Chondrocyte (in vitro differentiated cells): ENCODE results near the gene XXYLT1. TPM values are rescaled to one million over a fixed set of nuclear protein-coding genes. Genes with fewer than 3 reads are reported as not detected.

ENCODE experiments used
- DNase-seq: peaks from one replicate; pipeline ENCODE4 v3.0.0; 2021; ENCODE audit warnings: mixed read lengths, low spot score
- H3K27ac Mint-ChIP-seq: one replicate; pipeline ENCODE4 v1.8.0; 2021; ENCODE audit warnings: mild to moderate bottlenecking, moderate library complexity, mixed read lengths; ENCODE audit not compliant: unreplicated experiment
- H3K27me3 Mint-ChIP-seq: 2 replicates; pipeline ENCODE4 v1.8.0; 2021; ENCODE audit warnings: low read depth, mixed read lengths
- H3K36me3 Mint-ChIP-seq: 2 replicates; pipeline ENCODE4 v1.8.0; 2021; ENCODE audit warnings: low read depth, mixed read lengths
- H3K4me1 Mint-ChIP-seq: 2 replicates; pipeline ENCODE4 v1.8.0; 2021; ENCODE audit warnings: low read depth, mild to moderate bottlenecking, mixed read lengths
- H3K4me3 Mint-ChIP-seq: one replicate; pipeline ENCODE4 v1.8.0; 2021; ENCODE audit warnings: mild to moderate bottlenecking, moderate library complexity, mixed read lengths; ENCODE audit not compliant: unreplicated experiment
- H3K9me3 Mint-ChIP-seq: 2 replicates; pipeline ENCODE4 v1.8.0; 2021; ENCODE audit warnings: low read depth, mixed read lengths
- total RNA-seq: library from RNA; stranded (reverse); gene quantifications from 3 replicates; pipeline ENCODE4 v1.2.1, GENCODE V29; 2021
- TF ChIP-seq, protein P1 (sequence below): fragments of 200-600 bp; sonication (generic); IDR thresholded peaks from 2 replicates; pipeline ENCODE4 v1.5.0; 2021; ENCODE audit warnings: antibody characterized with exemption, mild to moderate bottlenecking, moderate library complexity

The XXYLT1 gene
- total RNA-seq, 1 donor from 2014 or later: 32.7 TPM

DNA sequence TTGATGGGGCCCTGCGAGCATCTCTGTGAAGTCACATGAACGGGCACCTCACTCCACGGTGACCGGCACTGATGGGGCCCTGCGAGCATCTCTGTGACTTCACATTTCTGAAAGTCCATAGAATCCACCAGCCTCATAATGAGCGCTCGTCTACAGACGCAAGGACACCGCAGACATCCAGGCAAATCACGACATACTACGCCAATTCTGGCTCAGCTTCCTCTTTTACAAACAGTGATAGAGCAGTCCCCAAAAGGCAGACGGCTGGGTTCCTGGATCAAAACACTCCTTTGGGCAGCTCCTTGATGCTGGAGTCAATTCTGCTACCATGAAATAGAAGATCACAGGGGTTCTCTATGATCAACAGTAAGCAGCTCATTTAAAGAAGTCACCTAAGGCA lies 125.4 kb downstream of the XXYLT1 start:
- H3K36me3 Mint-ChIP-seq: peaks cover 9% of the 10 kb centered on the region
- H3K4me1 Mint-ChIP-seq: peaks cover 7% of the 10 kb centered on the region
- no peak overlapping the region for H3K27ac Mint-ChIP-seq
- peaks cover 6% of the 10 kb centered on the region for H3K9me3 Mint-ChIP-seq
- TF ChIP-seq, protein P1, sequence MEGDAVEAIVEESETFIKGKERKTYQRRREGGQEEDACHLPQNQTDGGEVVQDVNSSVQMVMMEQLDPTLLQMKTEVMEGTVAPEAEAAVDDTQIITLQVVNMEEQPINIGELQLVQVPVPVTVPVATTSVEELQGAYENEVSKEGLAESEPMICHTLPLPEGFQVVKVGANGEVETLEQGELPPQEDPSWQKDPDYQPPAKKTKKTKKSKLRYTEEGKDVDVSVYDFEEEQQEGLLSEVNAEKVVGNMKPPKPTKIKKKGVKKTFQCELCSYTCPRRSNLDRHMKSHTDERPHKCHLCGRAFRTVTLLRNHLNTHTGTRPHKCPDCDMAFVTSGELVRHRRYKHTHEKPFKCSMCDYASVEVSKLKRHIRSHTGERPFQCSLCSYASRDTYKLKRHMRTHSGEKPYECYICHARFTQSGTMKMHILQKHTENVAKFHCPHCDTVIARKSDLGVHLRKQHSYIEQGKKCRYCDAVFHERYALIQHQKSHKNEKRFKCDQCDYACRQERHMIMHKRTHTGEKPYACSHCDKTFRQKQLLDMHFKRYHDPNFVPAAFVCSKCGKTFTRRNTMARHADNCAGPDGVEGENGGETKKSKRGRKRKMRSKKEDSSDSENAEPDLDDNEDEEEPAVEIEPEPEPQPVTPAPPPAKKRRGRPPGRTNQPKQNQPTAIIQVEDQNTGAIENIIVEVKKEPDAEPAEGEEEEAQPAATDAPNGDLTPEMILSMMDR: no peak
- H3K4me3 Mint-ChIP-seq: no peak overlapping the region
- DNase-seq: no peak
- no peaks in the 10 kb centered on the region for H3K27me3 Mint-ChIP-seq

DNA sequence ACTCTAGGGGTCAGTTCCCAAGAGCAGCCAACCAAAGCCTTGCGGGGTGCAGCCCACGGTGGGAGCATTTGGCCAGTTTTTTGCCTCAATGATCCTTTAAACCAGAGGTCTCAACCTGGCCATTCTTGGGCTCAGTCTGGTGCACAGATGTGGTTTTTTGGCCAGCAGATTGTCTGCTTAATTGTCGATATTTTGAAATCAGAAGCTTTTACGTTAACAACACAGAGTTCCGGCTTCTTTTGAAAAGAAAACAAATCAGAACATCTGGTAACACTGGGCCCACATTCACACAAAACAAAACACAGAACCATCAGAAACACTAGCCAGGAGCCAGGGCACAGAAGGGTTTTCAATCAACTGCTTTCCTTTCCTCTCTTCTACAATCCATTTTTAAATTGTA lies 127.7 kb downstream of the XXYLT1 start:
- Mint-ChIP-seq H3K36me3 (peaks cover 12% of the 10 kb centered on the region), H3K4me3 (no peak overlapping the region), H3K27me3 (no peaks in the 10 kb centered on the region), H3K4me1 (no peaks in the 10 kb centered on the region), H3K27ac (no peak overlapping the region), H3K9me3 (peaks cover 9% of the 10 kb centered on the region)
- TF ChIP-seq, protein P1: no peak
- no peak for DNase-seq

DNA sequence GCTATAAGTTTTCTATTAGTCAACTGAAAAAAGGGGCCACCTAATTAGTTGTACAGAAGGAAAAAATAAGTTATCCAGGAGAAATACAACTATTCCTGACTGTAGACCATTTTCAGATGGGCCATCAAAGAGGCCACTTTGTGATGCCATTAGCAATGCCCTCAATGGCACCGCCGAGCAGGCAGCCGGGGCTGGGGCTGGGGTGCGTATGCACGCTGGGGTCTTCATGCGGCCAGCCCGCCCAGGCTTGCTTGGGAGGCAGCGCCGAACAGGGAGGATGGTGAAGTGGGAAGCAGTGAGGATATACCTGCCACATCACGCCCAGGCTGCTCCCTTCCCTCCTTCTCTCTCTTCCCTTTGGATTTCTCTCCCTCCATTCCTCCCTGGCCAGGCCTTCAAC lies 128.4 kb downstream of the XXYLT1 start:
- DNase-seq: no peak
- TF ChIP-seq, protein P1: no peak
- Mint-ChIP-seq H3K36me3 (peaks cover 12% of the 10 kb centered on the region), H3K9me3 (peaks cover 9% of the 10 kb centered on the region), H3K4me3 (no peak overlapping the region), H3K4me1 (no peaks in the 10 kb centered on the region), H3K27me3 (no peaks in the 10 kb centered on the region), H3K27ac (no peak overlapping the region)

DNA sequence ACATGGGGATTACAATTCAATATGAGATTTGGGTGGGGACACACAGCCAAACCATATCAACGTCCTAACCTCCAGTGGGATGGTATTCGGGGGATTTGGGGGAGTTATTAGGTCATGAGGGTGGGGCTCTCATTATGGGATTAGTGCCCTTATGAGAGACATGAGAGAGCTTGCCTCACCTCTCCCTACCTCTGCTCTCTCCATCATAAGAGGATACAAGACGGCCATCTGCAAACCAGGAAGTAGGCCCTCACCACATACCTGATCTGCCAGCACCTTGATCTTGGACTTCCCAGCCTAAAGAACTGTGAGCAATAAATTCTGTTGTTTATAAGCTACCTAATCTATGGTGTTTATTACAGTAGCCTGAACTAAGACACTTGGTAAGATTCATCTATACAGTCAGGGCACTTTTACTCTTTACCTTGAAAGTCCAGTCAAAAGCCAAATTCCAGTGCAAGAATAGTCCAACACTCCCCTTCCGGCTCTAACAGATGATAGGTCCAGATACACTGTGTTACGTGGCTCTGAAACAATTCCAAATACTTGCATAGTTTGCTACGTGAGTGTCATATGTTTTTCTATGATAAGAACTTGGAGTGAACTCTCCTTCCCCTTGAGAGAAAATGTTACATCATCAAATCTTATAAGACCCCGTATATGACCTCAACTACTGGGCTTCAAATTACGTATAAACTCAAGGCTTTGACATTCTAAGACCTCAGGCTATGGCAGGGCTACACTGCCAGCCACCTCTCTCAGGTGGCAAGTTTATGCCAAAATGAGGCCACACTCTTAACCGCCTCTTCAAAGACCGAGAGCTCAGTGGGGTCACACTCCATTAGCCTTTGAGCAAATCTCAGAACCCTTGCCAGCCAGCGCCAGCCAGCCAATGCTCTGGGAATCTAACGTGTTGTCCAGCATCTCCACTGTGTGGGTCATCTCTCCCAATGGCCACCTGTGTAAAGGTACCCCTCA lies 129.9 kb downstream of the XXYLT1 start:
- no peaks in the 10 kb centered on the region for H3K27me3 Mint-ChIP-seq

DNA sequence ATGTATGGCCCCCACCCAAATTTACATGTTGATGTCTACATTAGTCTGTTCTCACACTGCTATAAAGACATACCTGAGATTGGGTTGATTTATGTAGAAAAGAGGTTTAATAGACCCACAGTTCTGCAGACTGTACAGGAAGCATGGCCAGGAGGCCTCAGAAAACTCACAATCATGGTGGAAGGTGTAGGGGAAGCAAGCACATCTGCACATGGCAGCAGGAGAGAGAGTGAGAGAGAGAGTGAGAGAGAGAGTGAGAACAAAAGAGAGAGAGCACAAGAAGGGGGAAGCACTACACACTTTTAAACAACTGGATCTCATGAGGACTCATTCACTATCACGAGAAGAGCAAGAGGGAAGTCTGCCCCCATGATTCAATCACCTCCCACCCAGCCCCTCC lies 130.5 kb downstream of the XXYLT1 start:
- Mint-ChIP-seq H3K27ac (no peak overlapping the region), H3K27me3 (no peaks in the 10 kb centered on the region), H3K9me3 (peaks cover 9% of the 10 kb centered on the region), H3K4me3 (no peak overlapping the region), H3K4me1 (no peaks in the 10 kb centered on the region), H3K36me3 (peaks cover 12% of the 10 kb centered on the region)
- DNase-seq: no peak
- TF ChIP-seq, protein P1: no peak

More for the DNA sequence above, 129.9 kb downstream of the XXYLT1 start:
- Mint-ChIP-seq H3K4me3 (no peak overlapping the region), H3K36me3 (peaks cover 12% of the 10 kb centered on the region), H3K9me3 (peaks cover 9% of the 10 kb centered on the region), H3K27ac (no peak overlapping the region), H3K4me1 (no peaks in the 10 kb centered on the region)
- TF ChIP-seq, protein P1: no peak
- no peak for DNase-seq
